H1 (cell line): ENCODE measurements around the gene PCNX1. TPM values are rescaled to one million over a fixed set of nuclear protein-coding genes. Genes with fewer than 3 reads are reported as not detected.

ENCODE experiments used
- CTCF ChIA-PET: fragments of 300-600 bp; sonication (Branson Sonifier 250); formaldehyde crosslinking; loops from one replicate; lab custom pipeline; 2021; ENCODE audit not compliant: partially characterized antibody; lab: Charles Lee
- POLR2A ChIA-PET: fragments of 300-600 bp; sonication (Branson Sonifier 250); formaldehyde crosslinking; loops from one replicate; lab custom pipeline; 2021; ENCODE audit warnings: inconsistent platforms; ENCODE audit not compliant: partially characterized antibody; lab: Charles Lee
- DNase-seq, 2 experiments: peaks; one replicate each; pipeline versions ENCODE4 v3.0.0 to v3.0.0-alpha.2; 2010 to 2022; ENCODE audit warnings: low spot score in 2 of 2, low read depth in 1 of 2, mixed read lengths in 1 of 2
- FAIRE-seq: peaks from 2 replicates; lab custom pipeline; 2011; peaks lifted over from hg19 to GRCh38; lab: Jason Lieb, UNC
- H2AFZ ChIP-seq: 2 replicates; pipeline ENCODE4 v1.8.1; 2012; ENCODE audit warnings: low read length, inconsistent platforms
- H2AK5ac ChIP-seq: 2 replicates; pipeline ENCODE4 v1.6.1; 2013; ENCODE audit warnings: low read depth, low read length
- H2BK120ac ChIP-seq: replicated peaks from 2 replicates; pipeline ENCODE3; 2013; ENCODE audit warnings: low read depth, low read length, inconsistent platforms
- H2BK12ac ChIP-seq: 2 replicates; pipeline ENCODE4 v1.6.1; 2013; ENCODE audit warnings: low read depth, low read length
- H2BK15ac ChIP-seq: 2 replicates; pipeline ENCODE4 v1.6.1; 2013; ENCODE audit warnings: low read length
- H2BK20ac ChIP-seq: 2 replicates; pipeline ENCODE4 v1.6.1; 2013; ENCODE audit warnings: low read length
- H2BK5ac ChIP-seq: 2 replicates; pipeline ENCODE4 v1.6.1; 2013; ENCODE audit warnings: low read depth, low read length
- H3K14ac ChIP-seq: 2 replicates; pipeline ENCODE4 v1.6.1; 2013; ENCODE audit warnings: inconsistent platforms; ENCODE audit not compliant: insufficient read length
- H3K18ac ChIP-seq: 2 replicates; pipeline ENCODE4 v1.6.1; 2013; ENCODE audit warnings: low read length; ENCODE audit errors: extremely low read depth
- H3K23ac ChIP-seq: 2 replicates; pipeline ENCODE4 v1.6.1; 2013; ENCODE audit warnings: inconsistent platforms; ENCODE audit not compliant: insufficient read length
- H3K23me2 ChIP-seq: 2 replicates; pipeline ENCODE4 v1.6.1; 2013; ENCODE audit warnings: low read depth, low read length
- H3K27ac ChIP-seq: 2 replicates; pipeline ENCODE4 v1.6.1; 2011; ENCODE audit warnings: low read depth, low read length, inconsistent platforms
- H3K27me3 ChIP-seq, 4 experiments: replicated peaks in 1 of 4; 1 replicate in 1 of 4; 2 replicates in 3 of 4; pipeline versions ENCODE4 v1.6.1 to v1.8.1; 2011 to 2013; ENCODE audit warnings: low read length in 3 of 4, mild to moderate bottlenecking in 3 of 4, inconsistent platforms in 2 of 4, mixed read lengths in 2 of 4, moderate library complexity in 1 of 4; ENCODE audit not compliant: control insufficient read depth in 3 of 4, insufficient read depth in 3 of 4; ENCODE audit errors: extremely low read depth in 1 of 4
- H3K36me3 ChIP-seq, 4 experiments: 2 replicates each; pipeline versions ENCODE4 v1.6.1 to v1.8.1; 2011 to 2013; ENCODE audit warnings: mild to moderate bottlenecking in 4 of 4, low read length in 3 of 4, moderate library complexity in 2 of 4, control low read depth in 1 of 4, inconsistent platforms in 1 of 4; ENCODE audit not compliant: insufficient read depth in 4 of 4, control insufficient read depth in 2 of 4
- H3K4ac ChIP-seq: replicated peaks from 2 replicates; pipeline ENCODE3; 2013; ENCODE audit warnings: low read length, low read depth, mixed read lengths, inconsistent platforms; ENCODE audit not compliant: insufficient read length
- H3K4me1 ChIP-seq, 4 experiments: replicated peaks in 1 of 4; 1 replicate in 1 of 4; 2 replicates in 3 of 4; pipeline versions ENCODE4 v1.6.1 to v1.8.1; 2011 to 2013; ENCODE audit warnings: low read length in 3 of 4, inconsistent platforms in 2 of 4, mixed read lengths in 1 of 4; ENCODE audit not compliant: insufficient read depth in 4 of 4, control insufficient read depth in 3 of 4
- H3K4me2 ChIP-seq, 2 experiments: 2 replicates each; pipeline versions ENCODE4 v1.6.1 to v1.8.1; 2011 to 2013; ENCODE audit warnings: low read depth in 2 of 2, low read length in 2 of 2, control low read depth in 1 of 2, inconsistent platforms in 1 of 2, mild to moderate bottlenecking in 1 of 2; ENCODE audit not compliant: insufficient read depth in 1 of 2
- H3K4me3 ChIP-seq, 4 experiments: fragments of 200-600, 300-600 bp in 1 of 4; sonication (generic), shearing (Covaris generic), sonication (Bioruptor Twin) in 1 of 4; 2 replicates each; pipeline versions ENCODE4 v1.5.1 to v1.8.1; 2011 to 2016; ENCODE audit warnings: low read length in 4 of 4, low read depth in 3 of 4, control low read depth in 2 of 4, inconsistent platforms in 2 of 4, mild to moderate bottlenecking in 2 of 4, mixed read lengths in 1 of 4, moderate library complexity in 1 of 4; ENCODE audit not compliant: insufficient read depth in 2 of 4; ENCODE audit errors: extremely low read depth in 1 of 4
- H3K56ac ChIP-seq: replicated peaks from 2 replicates; pipeline ENCODE3; 2013; ENCODE audit warnings: low read depth, mild to moderate bottlenecking, mixed read lengths, low read length, inconsistent platforms; ENCODE audit not compliant: insufficient read length
- H3K79me1 ChIP-seq: 2 replicates; pipeline ENCODE4 v1.6.1; 2013; ENCODE audit warnings: low read depth, low read length, control low read depth
- H3K79me2 ChIP-seq, 2 experiments: 2 replicates each; pipeline versions ENCODE4 v1.6.1 to v1.8.1; 2012 to 2013; ENCODE audit warnings: low read length in 2 of 2, mild to moderate bottlenecking in 2 of 2, inconsistent platforms in 1 of 2; ENCODE audit not compliant: insufficient read depth in 2 of 2, control insufficient read depth in 1 of 2
- H3K9ac ChIP-seq, 4 experiments: replicated peaks in 1 of 4; 1 replicate in 1 of 4; 2 replicates in 3 of 4; pipeline versions ENCODE4 v1.6.1 to v1.8.1; 2011 to 2013; ENCODE audit warnings: low read depth in 3 of 4, low read length in 3 of 4, control low read depth in 2 of 4, mild to moderate bottlenecking in 2 of 4, moderate library complexity in 2 of 4, inconsistent platforms in 1 of 4; ENCODE audit errors: extremely low read depth in 1 of 4
- H3K9me3 ChIP-seq, 2 experiments: 2 replicates each; pipeline versions ENCODE4 v1.6.1 to v1.8.1; 2012 to 2013; ENCODE audit warnings: mild to moderate bottlenecking in 2 of 2, moderate library complexity in 2 of 2, control low read depth in 1 of 2, inconsistent platforms in 1 of 2, low read depth in 1 of 2, low read length in 1 of 2, mixed read lengths in 1 of 2; ENCODE audit not compliant: insufficient read depth in 2 of 2
- H4K20me1 ChIP-seq, 2 experiments: replicated peaks in 1 of 2; 2 replicates each; pipeline versions ENCODE3 to v1.8.1; 2011 to 2013; ENCODE audit warnings: inconsistent platforms in 2 of 2, low read length in 2 of 2, mild to moderate bottlenecking in 1 of 2; ENCODE audit not compliant: insufficient read depth in 2 of 2, control insufficient read depth in 1 of 2
- H4K5ac ChIP-seq: 2 replicates; pipeline ENCODE4 v1.6.1; 2013; ENCODE audit warnings: low read length, low read depth, mixed read lengths, inconsistent platforms; ENCODE audit not compliant: insufficient read length
- H4K8ac ChIP-seq: 2 replicates; pipeline ENCODE4 v1.8.0; 2013; ENCODE audit warnings: mild to moderate bottlenecking, moderate library complexity, low read length, inconsistent platforms; ENCODE audit not compliant: insufficient read depth; ENCODE audit errors: extremely low read depth
- H4K91ac ChIP-seq: replicated peaks from 2 replicates; pipeline ENCODE3; 2013; ENCODE audit warnings: low read length, mixed read lengths, inconsistent platforms; ENCODE audit not compliant: insufficient read length
- BACH1 ChIP-seq: IDR thresholded peaks from 2 replicates; pipeline ENCODE4 v1.6.1; 2012; ENCODE audit warnings: low read length, improper control_type of control experiment
- CEBPB ChIP-seq: IDR thresholded peaks from 2 replicates; pipeline ENCODE4 v1.6.1; 2012; ENCODE audit warnings: low read depth, low read length
- CHD1 ChIP-seq: IDR thresholded peaks from 2 replicates; pipeline ENCODE4 v1.6.1; 2012; ENCODE audit warnings: low read depth, low read length, improper control_type of control experiment
- CTBP2 ChIP-seq: IDR thresholded peaks from 2 replicates; pipeline ENCODE4 v1.7.0; 2011; ENCODE audit warnings: borderline replicate concordance, mild to moderate bottlenecking, moderate library complexity, mixed read lengths, low read length; ENCODE audit not compliant: insufficient read depth, insufficient read length
- EZH2 ChIP-seq: fragments of 200-600 bp; sonication (generic); IDR thresholded peaks from 2 replicates; pipeline ENCODE4 v1.7.1; 2012; ENCODE audit warnings: low read depth, mild to moderate bottlenecking, moderate library complexity, low read length, inconsistent platforms; ENCODE audit not compliant: severe bottlenecking
- FOSL1 ChIP-seq: IDR thresholded peaks from 2 replicates; pipeline ENCODE4 v1.6.1; 2011; ENCODE audit warnings: mild to moderate bottlenecking, low read depth, low read length, moderate library complexity; ENCODE audit not compliant: insufficient read depth
- HDAC2 ChIP-seq, 2 experiments: fragments of 300-600 bp in 1 of 2; sonication (generic) in 1 of 2; IDR thresholded peaks; 2 replicates each; pipeline ENCODE4 v1.6.1; 2011 to 2012; ENCODE audit warnings: low read depth in 2 of 2, low read length in 2 of 2, mild to moderate bottlenecking in 2 of 2, moderate library complexity in 2 of 2, borderline replicate concordance in 1 of 2, inconsistent platforms in 1 of 2
- JUND ChIP-seq: IDR thresholded peaks from 2 replicates; pipeline ENCODE4 v1.6.1; 2011; ENCODE audit warnings: mild to moderate bottlenecking, improper control_type of control experiment, low read length
- PHF8 ChIP-seq: fragments of 200-600 bp; sonication (generic); conservative IDR thresholded peaks from 2 replicates; pipeline ENCODE4 v1.7.1; 2012; ENCODE audit warnings: low read depth, mild to moderate bottlenecking, inconsistent platforms, low read length, moderate library complexity
- POLR2AphosphoS5 ChIP-seq: IDR thresholded peaks from 2 replicates; pipeline ENCODE4 v1.6.1; 2011; ENCODE audit warnings: low read depth, low read length
- SIX5 ChIP-seq: IDR thresholded peaks from 2 replicates; pipeline ENCODE4 v1.6.1; 2011; ENCODE audit warnings: mild to moderate bottlenecking, low read depth, low read length
- SP1 ChIP-seq: IDR thresholded peaks from 2 replicates; pipeline ENCODE4 v1.6.1; 2011; ENCODE audit warnings: low read depth, low read length
- WGBS, 2 experiments: shearing (Covaris generic) in 1 of 2; methylation state at CpG; one replicate each; pipeline versions ENCODE4 v1.1.6 to v1.1.7; 2013 to 2015; ENCODE audit warnings: low lambda C conversion rate in 2 of 2, mixed read lengths in 2 of 2, inconsistent platforms in 1 of 2, low coverage in 1 of 2, missing lambda C conversion rate in 1 of 2; ENCODE audit not compliant: insufficient replicate concordance in 2 of 2, insufficient coverage in 1 of 2, insufficient read length in 1 of 2; ENCODE audit errors: extremely low coverage in 1 of 2, missing lambda C conversion rate in 1 of 2; 5-methylcytosine and 5-hydroxymethylcytosine counted together
- polyA plus RNA-seq, 7 experiments: library from polyadenylated mRNA; depleted of rRNA in 3 of 7; stranded (reverse) in 5 of 7; unstranded in 2 of 7; fragments of >200 nt in 5 of 7; fragments of 200-250 nt in 2 of 7; gene quantifications; 1 replicate in 5 of 7; 2 replicates in 1 of 7; 4 replicates in 1 of 7; pipeline versions ENCODE4 v1.2.1 to v1.2.3, GENCODE V29; 2011 to 2013; ENCODE audit warnings: missing spikeins in 2 of 7, mixed read lengths in 2 of 7
- total RNA-seq: library from RNA; stranded (reverse); fragmentation: NEBNext Ultra II Directional; extraction: Animal tissue kit (Norgen Biotek cat#: 25700); gene quantifications from 2 replicates; pipeline ENCODE4 v1.2.1, GENCODE V29; 2021
- TF ChIP-seq, protein P1 (sequence below): IDR thresholded peaks from 2 replicates; pipeline ENCODE4 v1.6.1; 2012; ENCODE audit warnings: low read length, inconsistent platforms

Gene PCNX1
- total and polyA plus RNA-seq, 2 of the 8 experiments (the other 6 are each of a cell fraction or from before 2014, with no cell fraction given) = 37.7 to 53.2 TPM

DNA sequence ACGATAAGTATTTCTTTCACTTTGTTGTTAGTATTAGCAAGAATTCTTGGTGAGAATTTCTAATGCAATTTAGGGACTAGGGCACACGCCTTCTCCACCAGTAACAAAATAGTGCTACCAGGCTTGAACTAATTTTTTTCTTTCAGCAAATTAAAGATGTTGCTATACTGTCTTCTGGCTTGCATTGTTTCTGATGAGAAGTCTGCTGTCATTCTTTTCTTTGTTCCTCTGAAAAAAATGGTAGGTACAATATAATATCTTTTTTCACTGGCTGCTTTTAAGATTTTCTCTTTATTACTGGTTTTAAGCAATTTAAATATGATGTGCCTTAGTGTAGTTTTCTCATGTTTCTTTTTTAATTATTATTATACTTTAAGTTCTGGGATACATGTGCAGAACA, 171.2 kb downstream of the PCNX1 start:
- Histone ChIP-seq H3K36me3 (peaks cover 10 to 47% (median 30%) of the 10 kb centered on the region in 4 experiments), H2AK5ac (no peak overlapping the region), H2BK12ac (no peak overlapping the region), H2BK20ac (no peak overlapping the region), H2BK120ac (no peak overlapping the region), H3K56ac (no peak overlapping the region), H4K91ac (no peak overlapping the region), H2BK5ac (no peak overlapping the region), H3K79me1 (no peaks in the 10 kb centered on the region), H3K4me2 (no peak overlapping the region), H4K20me1 (no peaks in the 10 kb centered on the region), H3K4ac (no peak overlapping the region), H3K27me3 (no peaks in the 10 kb centered on the region), H3K23me2 (no peaks in the 10 kb centered on the region), H2BK15ac (no peak overlapping the region), H3K4me1 (no peaks in the 10 kb centered on the region), H3K23ac (no peak overlapping the region), H3K79me2 (no peaks in the 10 kb centered on the region), H3K4me3 (no peak overlapping the region), H4K8ac (no peak overlapping the region), H3K18ac (no peak overlapping the region), H3K27ac (no peak overlapping the region), H3K14ac (no peak overlapping the region), H2AFZ (no peak overlapping the region), H3K9me3 (peaks cover 0 to 8% of the 10 kb centered on the region in 2 experiments; a peak in 1 of 4 replicates), H4K5ac (no peak overlapping the region), H3K9ac (no peak overlapping the region)
- ChIA-PET POLR2A (no interaction called here), CTCF (no interaction called here)
- DNase-seq (no peak), FAIRE-seq (no peak)
- 91% methylated on average over 2 of the region's 2 CpGs; no CpG with 5 or more reads in 1 of the 2 experiments for WGBS, 2 experiments
- TF ChIP-seq HDAC2 (IDR thresholded peaks at IDR 0.05; ENCODE audit: borderline replicate concordance in 1 of 2, low read depth in 2 of 2, low read length in 2 of 2) = no peak
- no peak for TF ChIP-seq CEBPB
- no peak for TF ChIP-seq PHF8
- TF ChIP-seq, protein P1, sequence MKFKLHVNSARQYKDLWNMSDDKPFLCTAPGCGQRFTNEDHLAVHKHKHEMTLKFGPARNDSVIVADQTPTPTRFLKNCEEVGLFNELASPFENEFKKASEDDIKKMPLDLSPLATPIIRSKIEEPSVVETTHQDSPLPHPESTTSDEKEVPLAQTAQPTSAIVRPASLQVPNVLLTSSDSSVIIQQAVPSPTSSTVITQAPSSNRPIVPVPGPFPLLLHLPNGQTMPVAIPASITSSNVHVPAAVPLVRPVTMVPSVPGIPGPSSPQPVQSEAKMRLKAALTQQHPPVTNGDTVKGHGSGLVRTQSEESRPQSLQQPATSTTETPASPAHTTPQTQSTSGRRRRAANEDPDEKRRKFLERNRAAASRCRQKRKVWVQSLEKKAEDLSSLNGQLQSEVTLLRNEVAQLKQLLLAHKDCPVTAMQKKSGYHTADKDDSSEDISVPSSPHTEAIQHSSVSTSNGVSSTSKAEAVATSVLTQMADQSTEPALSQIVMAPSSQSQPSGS = no peak
- TF ChIP-seq POLR2AphosphoS5 = no peak
- no peak for TF ChIP-seq CTBP2
- no peak for TF ChIP-seq CHD1
- no peak for TF ChIP-seq JUND
- TF ChIP-seq EZH2 = no peak
- TF ChIP-seq FOSL1 = no peak
- no peak for TF ChIP-seq BACH1
- no peak for TF ChIP-seq SIX5
- no peak for TF ChIP-seq SP1
